Measurements from ENCODE around the gene BTD.

The BTD gene

DNA sequence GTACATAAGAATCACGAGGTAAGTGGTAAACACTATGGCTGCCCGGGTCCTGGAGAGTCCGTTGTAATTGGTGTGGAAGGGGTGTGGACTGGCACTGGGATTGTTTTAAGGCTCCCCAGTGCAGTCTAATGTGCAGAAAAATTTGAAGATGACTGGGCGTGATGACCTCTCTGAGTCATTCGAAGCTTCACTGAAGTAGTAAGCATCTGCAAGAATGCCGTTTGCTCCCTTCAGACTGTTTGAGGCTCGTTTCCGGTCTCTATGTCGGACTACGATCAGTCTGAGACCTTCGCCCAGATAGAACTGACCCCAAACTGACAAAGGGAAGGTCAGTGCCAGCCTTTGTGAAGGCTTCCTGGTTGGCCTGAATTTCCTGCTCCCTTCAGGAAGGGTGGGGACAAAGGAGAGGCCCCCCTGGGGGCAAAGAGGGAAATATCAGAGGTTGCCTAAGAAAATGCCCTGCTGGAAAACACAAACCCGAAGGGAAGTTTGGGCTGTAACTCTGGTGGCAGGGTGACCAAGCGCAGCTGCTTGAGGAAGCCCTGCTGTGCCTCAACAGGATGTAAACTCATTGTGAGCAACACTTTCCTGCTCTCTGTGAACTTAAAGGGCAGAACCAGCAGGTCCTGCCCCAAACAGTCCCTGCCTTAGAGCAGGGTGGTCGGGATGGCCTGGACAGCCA is 34.6 kb downstream of the BTD start:
- DNase-seq (ENCODE audit: low spot score): peak; percentile 32

DNA sequence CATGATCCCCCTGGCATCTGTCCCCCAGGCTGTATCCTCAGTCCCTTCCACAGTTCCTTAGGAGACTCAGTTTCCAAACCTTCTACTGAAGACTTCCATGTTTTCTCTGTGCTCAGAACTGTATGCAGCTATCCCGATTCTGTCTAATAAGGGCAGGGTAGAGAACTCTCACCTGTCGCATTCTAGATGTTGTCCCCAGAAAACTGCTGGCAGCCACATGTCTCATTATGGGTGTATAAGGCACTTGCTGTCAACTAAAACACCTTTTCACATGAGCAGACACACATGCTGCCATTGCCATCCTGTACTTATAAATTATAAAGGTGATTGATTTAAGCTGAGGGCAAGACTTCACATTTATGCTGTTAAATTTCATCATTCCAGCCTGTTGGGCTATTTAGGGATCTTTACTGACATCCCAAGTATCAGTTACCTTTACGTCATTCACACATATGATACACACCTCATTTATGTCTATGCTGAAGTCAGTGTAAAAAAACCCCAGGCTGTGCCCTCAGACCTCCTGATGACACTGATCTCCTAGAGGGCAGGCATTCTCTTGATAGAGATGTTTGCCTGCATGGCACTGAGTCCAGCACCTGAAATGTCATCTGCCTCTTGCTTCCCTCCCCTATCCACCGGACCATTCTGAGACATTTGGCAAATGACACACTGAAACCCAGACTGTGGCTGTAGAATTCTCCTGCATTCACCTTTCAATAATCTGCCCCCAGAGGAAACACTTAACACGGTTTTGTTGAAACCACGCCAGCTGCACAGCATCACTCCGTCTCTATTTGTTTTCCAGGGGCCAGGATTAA is 35.8 kb downstream of the BTD start:
- no peak for DNase-seq (ENCODE audit: low spot score)

DNA sequence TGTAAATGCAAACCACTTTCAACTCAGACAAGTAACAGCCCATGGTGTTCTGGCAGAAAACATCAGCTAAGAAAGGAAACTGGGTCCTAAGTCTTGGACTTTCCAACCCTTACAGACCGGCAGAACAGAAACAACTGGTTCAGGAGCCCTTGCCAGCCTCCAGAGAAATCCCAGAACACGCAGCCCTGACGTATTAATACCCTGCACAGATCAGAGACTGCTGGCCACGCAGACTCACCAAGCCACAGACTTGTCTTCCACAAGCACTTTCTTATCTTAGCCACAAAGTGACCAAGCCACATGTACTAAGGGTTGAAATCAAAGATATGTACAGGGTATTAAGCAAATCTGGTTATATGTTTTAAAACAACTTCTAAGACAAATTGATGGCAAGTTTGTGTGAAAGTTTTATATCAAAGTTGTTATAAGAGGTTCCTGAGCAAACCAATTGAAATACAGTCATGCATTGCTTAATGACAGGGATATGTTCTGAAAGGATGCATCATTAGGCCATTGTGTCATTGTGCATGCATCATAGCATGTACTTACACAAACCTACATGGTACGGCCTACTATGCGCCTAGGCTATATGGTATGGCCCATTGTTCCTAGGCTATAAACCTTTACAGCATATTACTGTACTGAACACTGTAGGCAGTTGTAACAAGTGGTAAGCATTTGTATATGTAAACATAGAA is 36.8 kb downstream of the BTD start:
- no peak for DNase-seq (ENCODE audit: low spot score)

DNA sequence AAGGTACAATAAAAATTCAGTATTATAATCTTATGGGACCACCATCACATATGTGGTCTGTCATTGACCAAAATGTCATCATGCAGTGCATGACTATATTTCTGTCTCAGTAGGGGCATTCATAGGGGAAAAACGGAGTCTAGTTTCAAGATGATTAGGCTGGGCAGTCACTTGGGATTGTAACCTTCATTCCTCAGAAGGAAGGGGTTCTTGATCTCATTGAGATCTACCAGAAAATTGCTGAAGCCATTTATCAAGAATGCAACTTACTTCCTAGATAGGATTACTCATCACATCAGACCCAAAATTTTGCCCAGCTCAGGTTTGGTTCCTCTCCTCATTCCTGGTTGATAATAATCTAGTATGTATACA is 37.3 kb downstream of the BTD start:
- DNase-seq (ENCODE audit: low spot score): no peak

DNA sequence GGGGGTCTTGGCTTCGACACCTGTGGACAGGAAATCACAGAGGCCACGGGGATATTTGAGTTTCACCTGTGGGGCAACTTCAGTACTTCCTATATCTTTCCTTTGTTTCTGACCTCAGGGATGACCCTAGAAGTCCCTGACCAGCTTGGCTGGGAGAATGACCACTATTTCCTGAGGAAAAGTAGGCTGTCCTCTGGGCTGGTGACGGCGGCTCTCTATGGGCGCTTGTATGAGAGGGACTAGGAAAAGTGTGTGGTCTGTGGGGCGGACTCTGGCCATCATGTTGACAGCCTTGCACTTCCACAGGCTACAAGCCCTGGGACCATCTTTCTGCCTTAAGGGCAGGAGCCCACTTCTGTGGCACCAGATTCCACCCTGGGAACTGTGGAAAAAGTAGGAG is 43.7 kb downstream of the BTD start:
- DNase-seq (ENCODE audit: low spot score): no peak

DNA sequence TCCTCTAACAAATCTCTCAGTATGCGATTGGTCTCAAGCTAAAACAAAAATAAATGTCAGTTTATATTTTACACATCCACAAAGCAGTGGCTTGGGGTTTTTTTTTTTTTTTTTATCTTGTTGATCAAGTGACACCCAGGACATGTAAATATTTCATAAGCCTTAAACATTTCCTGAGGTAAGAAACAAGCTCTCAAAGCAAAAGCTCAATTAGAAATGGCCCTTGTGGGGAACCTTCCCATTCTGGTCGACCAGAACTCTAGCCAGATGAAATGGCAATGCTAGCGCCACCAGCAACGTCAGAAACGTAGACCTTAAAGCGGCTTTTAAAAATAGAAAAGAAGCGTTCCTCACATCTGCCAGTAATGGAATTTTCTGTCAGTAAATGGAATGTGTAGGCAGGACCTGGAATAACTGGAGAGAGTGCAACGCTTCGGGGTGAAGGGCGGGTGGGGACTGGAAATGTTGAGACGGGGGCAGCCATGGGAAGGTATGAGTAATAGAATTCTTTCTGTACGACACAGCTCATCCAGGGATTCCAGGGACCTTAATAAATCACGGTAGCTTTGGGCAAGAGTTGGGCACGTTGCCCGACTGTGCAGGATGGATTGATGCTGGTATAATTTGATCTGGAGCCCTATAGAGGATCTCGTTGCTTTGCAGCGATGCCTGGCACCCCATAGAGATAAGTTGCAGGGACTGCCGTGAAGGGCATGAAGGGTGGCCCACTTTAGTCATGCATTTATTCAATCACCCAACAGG is 44.4 kb downstream of the BTD start:
- DNase-seq (ENCODE audit: low spot score): no peak

DNA sequence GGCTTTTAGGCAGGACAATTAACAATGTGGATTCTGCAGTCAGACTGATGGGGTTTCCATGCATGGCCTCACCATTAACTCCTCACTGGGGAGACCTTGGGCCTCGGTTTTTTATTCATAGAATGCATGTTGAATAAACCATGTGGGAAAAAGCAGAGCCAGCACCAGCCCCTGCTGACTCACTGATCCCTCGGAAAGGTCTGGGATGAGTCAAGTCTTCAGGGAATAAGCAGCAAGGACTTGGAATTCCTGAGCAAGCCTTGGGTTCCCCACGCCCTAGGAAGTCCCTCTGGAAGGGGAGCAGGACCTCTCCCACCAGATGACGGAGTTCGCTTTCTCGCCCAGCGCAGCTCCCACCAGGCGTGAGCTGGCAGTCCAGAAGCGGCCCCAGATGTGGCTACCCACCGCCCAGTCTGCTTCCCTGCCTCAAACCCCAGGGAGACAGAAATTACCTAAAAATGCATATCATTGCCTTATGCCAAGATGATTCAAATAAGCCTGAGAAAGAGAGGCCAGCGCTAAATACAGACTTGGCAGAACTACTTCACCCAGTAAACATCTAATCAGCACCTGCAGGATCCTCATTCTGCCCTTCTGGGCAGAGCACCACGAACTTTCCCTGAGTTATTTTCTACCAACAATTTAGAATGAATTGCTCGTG is 45.4 kb downstream of the BTD start:
- DNase-seq (ENCODE audit: low spot score): no peak

DNA sequence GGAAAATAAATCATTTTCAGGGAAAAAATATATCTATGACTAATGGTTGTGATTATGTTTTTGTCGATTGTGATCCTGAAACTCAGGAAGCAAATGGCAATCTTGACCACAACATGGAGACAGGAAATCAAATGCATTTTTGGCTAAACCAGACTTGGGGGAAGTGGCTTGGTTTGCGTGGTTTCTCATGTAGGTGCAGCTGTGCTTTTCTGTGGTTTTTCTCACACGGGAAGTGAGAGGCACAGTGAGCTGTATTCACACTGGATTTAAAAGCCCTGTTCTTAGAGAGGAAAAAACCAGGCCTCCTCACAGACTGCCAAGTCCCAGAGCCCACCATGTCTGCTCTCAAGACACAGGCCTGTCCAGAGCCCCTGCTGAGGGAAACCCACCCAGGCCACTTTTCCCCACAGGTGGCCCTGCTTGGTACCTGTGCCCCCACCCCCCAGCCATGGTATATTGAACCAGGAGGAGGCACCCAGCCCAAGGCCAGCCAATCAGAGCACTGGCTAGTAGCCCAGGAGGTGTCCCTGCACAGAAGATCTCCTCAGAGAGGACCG is 46.1 kb downstream of the BTD start:
- peak; percentile 51 for DNase-seq (ENCODE audit: low spot score)

DNA sequence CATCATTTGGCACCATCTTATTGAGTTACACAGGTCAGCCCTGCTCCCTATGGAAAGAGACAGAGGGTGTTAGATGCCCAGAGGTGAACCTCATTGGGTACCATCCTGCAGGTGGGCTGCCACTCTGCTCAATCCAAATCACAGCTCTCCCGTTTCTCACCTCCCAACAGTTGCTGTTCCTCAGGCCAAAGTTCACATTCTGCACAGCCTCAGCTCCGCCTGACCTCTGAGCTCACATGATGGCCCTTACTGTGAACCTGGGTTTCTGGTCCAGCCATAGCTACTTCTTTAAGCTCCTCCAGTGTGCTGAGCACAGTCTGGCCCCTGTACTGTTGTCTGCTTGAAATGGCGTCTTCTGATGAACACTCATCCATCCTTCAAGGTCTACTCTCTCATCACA is 47.8 kb downstream of the BTD start:
- no peak for DNase-seq (ENCODE audit: low spot score)

DNA sequence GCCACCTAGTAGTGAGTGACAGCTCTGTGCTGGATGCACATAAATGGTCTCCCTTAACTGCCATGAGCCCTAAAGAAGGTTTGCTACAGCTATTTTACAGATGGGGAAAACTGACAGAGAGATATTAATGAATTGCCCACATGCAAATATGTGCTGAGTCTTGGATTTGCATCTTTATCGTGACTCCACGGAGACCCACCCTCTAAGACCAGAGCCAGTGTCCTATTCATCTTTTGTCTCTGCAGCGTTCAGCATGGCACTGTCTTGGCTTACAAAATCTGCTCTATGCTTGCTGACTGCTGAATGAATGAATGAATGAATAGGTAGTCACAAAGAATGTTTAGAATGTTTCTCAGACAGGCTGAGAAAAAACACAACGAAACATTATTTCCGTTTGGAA is 48.3 kb downstream of the BTD start:
- no peak for DNase-seq (ENCODE audit: low spot score)

DNA sequence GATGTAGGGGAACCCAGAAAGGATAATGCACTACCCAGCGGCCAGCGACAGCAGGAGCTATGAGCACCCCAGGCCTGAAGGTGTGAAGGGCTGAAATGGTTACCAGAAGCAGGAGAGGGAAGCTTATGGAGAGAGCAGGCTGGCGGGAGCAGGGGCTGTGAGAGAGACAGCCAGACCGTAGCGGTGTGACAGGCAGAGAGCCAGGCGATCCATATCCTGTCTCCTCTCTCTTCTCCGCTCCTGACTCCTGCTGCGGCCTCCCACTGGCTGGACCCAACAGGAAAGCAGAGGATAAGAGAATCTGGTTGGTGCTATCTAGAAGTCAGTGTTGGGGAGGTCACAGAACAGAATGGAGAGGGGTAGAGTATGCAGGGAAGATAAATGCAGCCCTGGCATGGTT is 49.9 kb downstream of the BTD start:
- DNase-seq (ENCODE audit: low spot score): no peak

DNA sequence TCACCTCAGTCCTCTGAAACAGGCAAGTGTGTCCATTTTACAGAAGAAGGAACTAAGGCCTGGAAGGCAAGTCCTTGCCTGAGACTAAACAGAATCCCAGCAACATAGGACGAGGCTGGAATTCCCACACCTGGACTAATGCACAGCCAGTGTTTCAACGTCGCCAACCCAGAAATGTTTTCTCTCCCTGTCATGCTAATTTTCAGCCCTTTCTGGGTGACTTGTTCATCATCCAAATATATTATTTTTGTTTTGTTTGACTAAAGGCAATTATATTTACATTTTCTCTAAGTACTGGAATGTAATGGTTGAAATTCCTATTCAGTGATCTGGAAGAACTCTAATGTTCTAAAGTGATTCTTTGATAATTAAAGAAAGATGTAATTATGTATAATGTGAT is 51.8 kb downstream of the BTD start:
- no peak for DNase-seq (ENCODE audit: low spot score)

DNA sequence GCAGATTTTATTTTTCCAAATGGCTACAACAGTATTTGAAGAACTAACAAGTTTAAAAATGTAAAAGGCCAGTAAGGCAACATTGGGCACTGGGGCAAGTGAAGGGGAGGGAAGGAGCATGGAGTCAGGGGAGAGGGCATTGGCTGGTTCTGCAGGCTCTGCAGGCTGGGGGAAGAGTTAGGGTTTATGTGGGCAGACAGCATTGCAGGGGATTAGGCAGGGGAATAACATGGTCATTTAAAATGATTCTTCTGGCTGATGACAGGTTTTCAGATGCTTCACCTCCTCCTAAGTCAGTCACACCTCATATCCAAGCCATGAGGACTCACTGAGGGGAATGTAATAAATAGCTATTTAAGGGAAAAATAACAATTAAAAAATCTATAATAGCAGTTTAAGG is 52.6 kb downstream of the BTD start:
- no peak for DNase-seq (ENCODE audit: low spot score)

DNA sequence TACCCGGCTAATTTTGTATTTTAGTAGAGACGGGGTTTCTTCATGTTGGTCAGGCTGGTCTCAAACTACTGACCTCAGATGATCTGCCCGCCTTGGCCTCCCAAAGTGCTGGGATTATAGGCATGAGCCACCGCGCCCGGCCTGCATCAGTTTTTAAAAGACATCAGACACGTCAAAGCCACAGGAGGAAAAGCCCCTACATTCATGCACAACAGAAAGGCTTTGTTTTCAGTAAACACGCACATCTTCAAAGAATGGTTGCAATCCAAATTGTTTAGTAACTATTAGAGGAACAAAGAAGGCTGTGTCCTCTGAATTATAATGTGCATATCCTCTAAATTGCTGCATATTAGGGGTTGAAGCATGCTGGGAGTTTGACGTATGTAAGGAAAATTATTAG is 53.3 kb downstream of the BTD start:
- DNase-seq (ENCODE audit: low spot score): no peak

DNA sequence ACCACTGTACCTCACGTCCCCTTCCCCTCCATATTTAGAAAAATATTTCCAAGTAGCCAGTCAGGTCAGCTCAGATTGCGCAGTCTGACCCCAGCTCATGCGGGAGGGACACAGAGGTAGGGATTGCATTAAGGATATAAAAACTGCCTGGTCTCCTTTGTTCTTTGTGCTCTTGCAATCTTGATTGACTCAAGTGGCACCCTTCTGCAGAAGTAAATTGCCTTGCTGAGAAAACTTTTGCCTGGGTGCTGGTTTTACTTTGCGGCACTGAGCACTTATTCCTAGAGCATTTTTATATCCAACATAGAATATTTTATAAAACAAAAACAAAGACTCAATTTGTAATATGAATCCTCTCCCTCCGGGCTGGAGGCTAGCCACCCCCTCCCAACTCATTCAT is 54.8 kb downstream of the BTD start:
- DNase-seq (ENCODE audit: low spot score): no peak

DNA sequence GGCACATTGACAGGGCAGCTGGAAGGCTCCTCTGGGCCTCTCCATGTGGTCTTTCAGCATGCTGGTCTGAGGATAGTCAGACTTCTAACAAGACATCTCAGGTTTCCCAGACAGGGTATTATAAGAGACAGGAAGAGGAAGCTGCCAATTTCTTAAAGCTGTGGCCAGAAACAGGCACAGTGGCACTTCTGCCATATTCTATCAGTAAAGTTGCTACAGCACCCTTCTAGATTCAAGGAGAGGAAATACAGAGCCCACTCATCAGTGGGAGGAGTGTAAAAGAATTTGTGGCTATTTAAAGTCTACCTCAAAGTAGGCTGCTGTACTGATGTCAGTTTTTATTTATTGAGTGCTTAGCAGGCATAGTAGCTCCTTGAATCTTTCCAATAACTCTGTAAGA is 55.5 kb downstream of the BTD start:
- no peak for DNase-seq (ENCODE audit: low spot score)

DNA sequence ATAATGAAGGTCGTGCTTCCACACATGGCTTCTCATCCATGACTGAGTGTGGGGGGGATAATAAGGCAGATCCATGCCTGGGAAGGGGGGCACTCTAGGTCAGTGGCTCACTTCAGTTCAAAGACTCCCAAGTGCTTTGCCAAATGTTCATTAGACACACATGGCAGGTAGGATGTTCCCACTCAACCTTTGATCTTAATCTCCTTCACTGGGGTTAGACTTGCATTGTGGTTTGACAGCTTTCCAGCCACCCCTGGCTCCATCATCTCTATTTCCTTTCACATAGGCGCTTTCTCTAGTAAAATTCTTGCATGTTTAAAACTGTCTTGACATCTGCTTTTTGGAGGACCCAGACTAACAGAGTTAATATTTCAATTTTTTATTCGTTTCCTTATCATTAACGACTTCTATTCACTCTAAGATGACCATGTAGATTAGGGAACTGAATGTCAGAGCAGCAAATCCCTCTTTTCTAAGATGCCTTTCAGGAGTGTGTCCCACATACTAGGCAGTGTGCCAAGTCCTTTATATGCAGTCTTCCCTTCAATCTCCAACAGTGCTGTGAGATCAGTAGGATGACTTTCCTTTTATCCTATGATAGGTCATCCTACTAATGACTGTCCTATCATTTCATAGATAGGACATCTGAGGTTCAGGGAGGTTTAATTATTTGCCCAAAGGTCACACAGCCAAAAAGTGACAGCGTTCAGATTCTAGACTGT is 57.9 kb downstream of the BTD start:
- no peak for DNase-seq (ENCODE audit: low spot score)

DNA sequence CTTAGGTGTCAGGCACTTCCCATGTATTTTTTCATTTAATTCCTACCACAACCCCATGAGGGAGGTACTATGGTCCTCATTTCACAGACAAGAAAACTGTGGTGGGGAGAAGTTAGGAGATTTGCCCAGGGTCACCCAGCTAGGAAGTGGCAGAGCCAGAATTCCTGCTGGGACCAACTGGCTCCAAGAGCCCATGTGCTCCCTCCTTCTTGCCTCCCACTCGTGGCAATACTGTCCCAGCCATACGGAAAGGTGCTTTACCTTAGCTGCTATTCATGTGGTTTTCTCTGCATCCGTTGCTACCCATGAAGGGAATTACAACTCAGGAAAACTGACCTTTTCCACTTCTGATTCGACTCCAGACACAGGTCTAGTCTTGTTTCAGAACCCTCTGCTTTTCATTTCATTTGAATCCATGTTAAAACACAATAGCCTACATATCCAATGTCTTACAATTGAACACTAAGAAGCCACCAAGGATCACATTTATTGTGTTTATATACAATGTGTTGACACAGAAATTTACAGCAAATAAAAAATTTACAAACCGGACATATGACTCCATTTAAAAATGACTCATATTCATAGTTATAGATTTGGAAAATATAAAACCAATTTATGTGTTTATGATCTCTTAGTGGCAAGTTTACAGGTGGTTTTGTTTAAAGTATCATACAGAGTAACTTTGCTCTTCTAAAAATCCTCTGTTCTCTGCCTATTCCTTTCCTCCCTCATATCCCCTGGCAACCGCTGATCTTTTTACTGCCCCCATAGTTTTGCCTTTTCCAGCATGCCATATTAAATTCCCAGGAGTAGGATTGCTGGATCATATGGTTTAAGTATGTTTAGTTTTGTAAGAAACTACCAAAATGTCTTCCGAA is 58.8 kb downstream of the BTD start:
- no peak for DNase-seq (ENCODE audit: low spot score)

DNA sequence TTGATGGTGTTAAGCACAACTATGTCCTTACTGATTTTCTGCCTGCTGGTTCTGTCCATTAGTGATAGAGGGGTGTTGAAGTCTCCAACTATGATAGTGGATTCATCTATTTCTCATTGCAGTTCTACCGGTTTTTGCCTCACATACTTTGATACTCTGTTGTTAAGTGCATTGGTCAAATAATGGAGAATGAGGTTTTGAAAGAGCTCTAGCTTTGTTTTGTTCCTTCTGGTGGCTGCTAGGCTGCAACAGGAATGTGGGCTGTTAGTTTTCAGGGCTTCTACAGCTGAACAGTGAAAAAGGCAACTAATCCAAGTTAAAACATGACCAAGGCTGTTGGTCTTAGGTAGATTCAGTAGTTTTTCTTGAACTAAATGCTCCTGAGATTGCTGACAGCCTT is 62.6 kb downstream of the BTD start:
- no peak for DNase-seq (ENCODE audit: low spot score)

All from germinal center (tissue), 1 donor.